T-helper 22 cell (primary cell): ENCODE measurements around the gene ERC1.
"Not testable (repeated sequence)": the region's sequence is repeated elsewhere in the genome, so short reads cannot be mapped to it uniquely, and the experiment has no call there.

Experiments
- DNase-seq: peaks from one replicate; pipeline ENCODE4 v3.0.0-alpha.2; 2020; ENCODE audit warnings: low read depth

ERC1 gene

DNA sequence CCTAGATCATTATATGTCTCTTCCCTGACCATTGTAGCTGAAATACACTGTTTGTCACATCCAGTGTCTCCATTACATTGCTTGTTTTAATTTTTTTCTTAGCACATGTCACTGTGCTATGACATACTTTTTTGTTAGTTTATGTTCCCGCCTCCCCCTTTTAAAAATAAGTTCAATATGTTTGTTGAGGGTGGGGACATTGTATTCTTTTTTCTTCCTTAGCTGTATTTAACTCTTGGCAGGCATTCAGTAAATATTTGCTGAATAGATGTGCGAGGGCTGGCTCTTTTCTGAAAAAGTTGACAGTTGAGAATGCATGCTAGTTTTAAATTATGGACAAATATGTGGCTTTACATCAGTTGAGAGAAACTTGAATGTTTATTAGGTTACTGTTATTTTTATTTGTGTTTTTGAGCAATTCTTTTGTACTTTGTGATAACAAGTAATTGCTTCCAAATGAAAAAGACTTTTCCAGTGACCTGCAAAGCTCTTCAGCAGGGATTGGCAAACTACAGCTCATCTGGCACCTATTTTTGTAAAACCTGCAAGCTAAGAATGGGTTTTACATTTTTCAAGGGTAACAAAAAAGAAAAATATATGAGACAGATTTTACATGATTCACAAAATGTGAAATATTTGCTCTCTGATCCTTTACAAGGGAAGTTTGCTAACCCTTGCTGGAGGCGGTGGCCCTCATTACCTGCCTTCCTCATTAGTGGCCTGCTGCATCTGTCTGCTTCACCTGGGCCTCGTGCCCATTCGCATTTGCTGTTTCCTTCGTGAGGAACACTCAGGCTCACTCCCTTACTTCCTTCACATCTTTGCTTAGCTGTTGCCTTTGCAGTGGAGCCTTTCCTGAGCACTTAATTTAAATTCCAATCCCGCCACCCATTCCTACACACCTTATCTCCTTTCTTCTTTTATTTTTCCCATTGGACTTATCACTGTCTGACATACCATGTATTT lies 229.4 kb downstream of the ERC1 start:
- no peak for DNase-seq

- DNase-seq: no peak
Measured at GRCh38 chr12:1222858-1223639, 232.0 kb downstream of the ERC1 start.

DNA sequence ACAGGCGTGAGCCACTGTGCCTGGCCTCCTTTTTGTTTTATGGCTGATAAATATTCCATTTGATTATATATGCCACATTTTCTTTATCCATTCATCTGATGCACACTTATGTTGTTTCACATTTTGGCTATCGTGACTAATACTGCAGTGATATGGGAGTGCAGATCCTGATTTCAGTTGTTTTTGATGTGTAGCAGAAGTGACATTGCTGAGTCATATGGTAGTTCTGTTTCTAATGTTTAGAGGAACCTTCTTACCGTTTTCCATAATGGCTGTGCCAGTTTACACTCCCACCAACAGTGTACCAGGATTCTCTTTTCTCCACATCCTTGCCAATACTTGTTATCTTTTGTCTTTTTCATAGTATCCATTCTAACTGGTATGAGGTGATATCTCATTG lies 235.9 kb downstream of the ERC1 start:
- no peak for DNase-seq

- no peak for DNase-seq
Measured at GRCh38 chr12:1234073-1234472, 243.1 kb downstream of the ERC1 start.

GRCh38 chr12:1246637-1247036 lies 255.6 kb downstream of the ERC1 start:
- DNase-seq: no peak

- DNase-seq: no peak
Measured at GRCh38 chr12:1250641-1251040, 259.6 kb downstream of the ERC1 start.

GRCh38 chr12:1252758-1253157 lies 261.7 kb downstream of the ERC1 start:
- DNase-seq: no peak

GRCh38 chr12:1255125-1255524 lies 264.1 kb downstream of the ERC1 start:
- DNase-seq: not testable (repeated sequence)

DNA sequence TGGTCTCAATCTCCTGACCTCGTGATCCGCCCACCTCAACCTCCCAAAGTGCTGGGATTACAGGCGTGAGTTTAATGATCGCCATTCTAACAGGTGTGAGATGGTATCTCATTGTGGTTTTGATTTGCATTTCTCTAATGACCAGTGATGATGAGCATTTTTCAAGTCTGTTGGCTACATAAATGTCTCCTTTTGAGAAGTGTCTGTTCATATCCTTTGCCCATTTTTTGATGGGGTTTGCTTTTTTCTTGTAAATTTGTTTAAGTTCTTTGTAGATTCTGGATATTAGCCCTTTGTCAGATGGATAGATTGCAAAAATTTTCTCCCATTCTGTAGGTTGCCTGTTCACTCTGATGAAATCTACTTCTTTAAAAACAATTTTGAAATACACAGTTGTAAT lies 264.8 kb downstream of the ERC1 start:
- DNase-seq: not testable (repeated sequence)

DNA sequence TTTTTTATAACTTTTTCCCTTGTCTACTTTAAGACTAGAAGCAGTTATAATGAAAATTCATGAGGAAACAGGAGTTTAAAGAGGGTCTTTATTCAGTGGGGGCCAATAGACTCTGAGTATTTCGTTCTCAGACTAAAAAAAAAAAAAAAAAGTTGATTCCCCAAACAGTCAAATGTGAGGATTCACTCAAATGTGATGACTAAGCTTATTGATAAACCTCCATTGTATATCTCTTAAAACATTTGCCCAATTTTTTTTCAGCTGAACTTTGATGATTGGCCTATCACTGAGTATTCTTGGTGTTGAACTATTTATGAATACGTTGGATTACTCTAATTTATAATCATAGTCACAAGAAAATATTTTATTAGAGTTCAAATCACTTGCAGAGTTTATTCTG lies 265.3 kb downstream of the ERC1 start:
- DNase-seq: no peak

- DNase-seq: no peak
Measured at GRCh38 chr12:1256991-1257390, 266.0 kb downstream of the ERC1 start.

GRCh38 chr12:1262011-1262410 lies 271.0 kb downstream of the ERC1 start:
- DNase-seq: no peak

DNA sequence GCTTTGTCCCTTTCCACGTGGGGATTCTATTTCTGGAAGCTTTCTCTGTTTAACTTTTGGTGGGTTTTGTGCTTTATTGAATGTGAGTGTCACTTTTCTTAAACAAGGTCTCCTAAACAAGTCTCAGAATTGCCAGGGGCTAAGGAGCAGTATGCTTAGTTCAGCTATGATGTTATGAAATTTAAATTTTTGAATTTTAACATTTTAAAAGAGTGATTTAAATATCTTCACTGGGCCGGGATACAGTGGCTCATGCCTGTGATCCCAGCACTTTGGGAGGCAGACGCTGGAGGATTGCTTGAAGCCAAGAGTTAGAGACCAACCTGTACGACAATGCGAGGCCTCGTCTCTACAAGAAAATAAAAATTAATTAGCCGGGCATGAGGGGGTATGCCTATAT lies 276.2 kb downstream of the ERC1 start:
- DNase-seq: no peak

GRCh38 chr12:1272142-1272541 lies 281.1 kb downstream of the ERC1 start:
- DNase-seq: no peak

DNA sequence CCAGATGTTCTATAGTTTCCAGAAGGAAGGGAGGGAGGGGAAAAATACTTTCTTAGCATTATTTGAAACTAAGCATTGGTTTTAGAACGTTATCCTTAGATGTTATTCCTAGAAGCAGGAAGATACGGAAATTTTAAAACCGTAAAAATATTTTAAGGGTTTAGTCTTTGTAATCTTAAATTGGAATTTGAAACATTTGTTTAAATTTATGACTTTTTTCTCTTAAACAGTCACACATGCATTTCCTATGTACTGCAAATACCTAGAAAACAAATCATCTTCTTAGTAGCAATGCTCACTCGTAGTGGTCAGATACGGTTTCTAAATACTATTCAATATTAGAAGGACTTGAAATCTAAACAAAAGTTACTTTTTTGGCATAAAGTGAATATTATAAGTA lies 282.0 kb downstream of the ERC1 start:
- no peak for DNase-seq

- DNase-seq: peak; percentile 1
Measured at GRCh38 chr12:1277905-1278304, 286.9 kb downstream of the ERC1 start.

- no peak for DNase-seq
Measured at GRCh38 chr12:1279050-1279449, 288.0 kb downstream of the ERC1 start.

GRCh38 chr12:1280059-1280458 lies 289.0 kb downstream of the ERC1 start:
- no peak for DNase-seq

DNA sequence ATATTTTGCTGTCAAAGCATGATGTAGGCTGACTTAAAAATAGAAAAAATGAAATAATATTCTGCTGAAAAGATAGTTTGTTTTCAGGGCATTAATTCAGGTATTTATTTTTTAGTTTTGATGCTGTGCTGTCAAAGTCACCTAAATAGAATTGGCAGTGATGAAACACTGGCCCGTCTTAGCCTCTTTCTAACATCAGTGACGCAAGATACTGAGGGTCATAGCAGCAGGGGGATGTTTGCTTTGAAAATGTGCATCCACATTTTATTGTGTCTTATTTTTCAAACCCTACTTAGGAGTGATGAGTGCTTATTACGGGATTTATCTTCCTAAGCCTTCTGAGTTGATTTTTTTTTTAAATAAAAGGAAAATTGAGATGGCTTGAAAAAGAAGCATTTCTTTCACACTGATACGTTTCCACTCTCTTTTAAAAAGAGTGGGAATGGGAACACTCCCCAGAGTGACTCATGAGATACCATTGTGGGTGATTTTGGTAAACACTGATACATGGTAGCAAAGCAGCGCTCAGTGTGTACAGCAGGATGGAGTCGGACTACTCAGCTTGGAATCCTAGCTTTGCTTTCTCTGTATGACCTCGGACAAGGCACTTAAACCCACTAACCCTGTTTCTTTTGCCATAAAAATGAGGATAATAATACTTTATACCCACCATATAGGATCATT lies 290.8 kb downstream of the ERC1 start:
- no peak for DNase-seq

DNA sequence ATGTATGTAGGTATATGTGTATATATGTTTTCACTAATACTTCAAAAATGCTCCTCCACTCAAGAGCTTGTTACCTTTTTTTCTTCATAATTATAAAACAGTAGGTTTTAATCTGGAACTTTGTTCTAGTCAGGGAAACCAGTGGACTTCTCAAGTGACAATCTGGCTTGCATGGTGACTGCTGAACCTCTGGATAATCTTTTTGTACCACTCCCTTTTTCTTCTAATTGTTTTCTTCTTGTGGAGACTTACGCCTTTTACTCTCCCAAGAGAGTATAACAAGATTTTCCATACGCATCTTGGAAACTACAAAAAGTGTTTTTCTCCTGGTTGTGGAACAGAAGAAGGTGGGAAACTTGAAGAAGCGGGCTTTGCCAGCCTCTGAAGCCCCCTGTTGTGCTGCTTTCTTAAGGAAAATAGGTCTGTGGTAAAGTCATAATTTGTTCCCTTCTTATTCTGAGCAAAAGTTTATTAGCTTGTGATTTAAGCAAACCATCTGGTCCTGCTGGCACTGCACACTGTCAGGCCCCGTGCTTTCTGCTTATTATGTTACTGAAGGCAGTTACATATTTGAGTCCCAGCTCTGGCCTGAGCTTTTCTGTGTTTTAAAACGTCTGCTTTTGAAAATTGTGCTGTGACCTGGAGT lies 291.8 kb downstream of the ERC1 start:
- DNase-seq: no peak

DNA sequence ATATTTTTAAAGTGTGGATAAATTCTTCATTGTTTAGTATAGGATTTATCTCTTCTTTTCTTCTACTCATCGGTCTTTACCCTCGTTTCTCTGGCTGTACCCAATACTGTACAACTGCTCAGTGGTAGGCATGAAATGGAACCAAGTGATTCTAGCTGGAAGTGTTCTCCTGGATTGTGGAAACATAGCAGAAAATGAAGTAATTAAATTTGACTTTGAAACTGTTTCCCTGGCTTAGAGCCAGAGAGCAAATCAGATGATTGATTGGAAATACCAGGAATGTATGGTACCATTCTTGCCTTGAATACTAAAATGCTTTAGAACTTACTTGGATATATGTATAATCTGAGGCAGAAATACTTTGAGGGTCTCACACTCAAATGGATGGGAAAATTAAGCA lies 292.3 kb downstream of the ERC1 start:
- DNase-seq: no peak

DNA sequence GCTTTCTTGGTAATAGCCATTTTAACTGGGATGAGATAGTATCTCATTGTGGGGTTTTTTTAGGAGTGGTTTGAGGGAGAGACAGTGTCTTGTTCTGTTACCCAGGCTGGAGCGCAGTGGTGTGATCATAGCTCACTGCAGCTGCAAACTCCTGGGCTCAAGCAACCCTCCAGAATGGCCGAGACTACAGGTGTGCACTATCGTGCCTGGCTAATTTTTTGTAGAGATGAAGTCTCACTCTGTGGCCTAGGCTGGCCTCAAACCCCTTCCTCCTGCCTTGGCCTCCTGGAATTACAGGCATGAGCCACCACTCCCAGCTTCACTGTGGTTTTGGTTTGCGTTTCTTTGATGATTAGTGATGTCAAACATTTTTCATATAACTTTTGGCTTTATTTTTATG lies 293.6 kb downstream of the ERC1 start:
- DNase-seq: no peak
